Measurements from ENCODE around the gene TFEB. TPM values are rescaled to one million over a fixed set of nuclear protein-coding genes. Genes with fewer than 3 reads are reported as not detected.

Gene TFEB
- total RNA-seq, 4 donors from 2014 or later, result 24.2 to 46.7 (median 33.1) TPM

DNA sequence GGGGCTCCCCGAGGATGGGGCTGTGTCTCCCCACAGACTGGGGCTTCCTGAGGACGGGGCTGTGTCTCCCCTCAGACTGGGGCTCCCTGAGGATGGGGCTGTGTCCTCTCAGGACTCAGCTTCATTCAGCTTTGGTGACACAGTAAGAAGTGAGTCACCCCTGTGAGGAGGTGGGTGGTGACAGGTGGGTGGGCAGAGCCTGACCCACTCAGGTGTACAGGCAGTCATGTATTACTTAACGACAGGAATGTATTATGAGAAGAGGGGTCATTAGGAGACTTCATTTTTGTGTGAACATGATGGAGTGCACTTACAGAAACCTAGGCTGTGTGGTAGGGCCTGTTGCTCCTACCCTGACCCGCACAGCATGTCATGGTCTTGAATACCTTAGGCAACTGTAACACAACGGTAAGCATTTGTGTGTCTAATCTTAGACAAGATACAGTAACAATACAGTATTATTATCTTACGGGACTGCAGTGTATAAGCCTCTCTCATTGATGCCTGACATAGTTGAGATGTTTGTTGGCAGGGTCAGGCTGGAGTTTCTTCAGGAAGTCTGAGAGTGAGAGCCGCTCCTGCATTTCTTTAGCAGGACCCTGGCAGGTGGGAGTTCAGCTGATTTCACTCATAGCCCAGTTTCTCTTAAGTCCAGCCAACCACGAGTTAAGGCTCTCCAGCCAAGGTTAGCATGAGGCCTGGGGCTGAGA lies 22.7 kb upstream of the TFEB start:
- Histone ChIP-seq H3K36me3 (no peaks in the 10 kb centered on the region), H3K4me3 (no peak overlapping the region), H3K4me1 (no peaks in the 10 kb centered on the region), H3K27me3 (no peaks in the 10 kb centered on the region), H3K9me3 (no peaks in the 10 kb centered on the region), H3K27ac (replicated peaks in 1 of 4) (no peak overlapping the region)
- intact Hi-C loops (cut with DNase I), result no loop called here
- WGBS, result 68% methylated on average over 6 of the region's 8 CpGs
- no peak for TF ChIP-seq POLR2AphosphoS5 (IDR thresholded peaks at IDR 0.05)
- TF ChIP-seq, protein P1, sequence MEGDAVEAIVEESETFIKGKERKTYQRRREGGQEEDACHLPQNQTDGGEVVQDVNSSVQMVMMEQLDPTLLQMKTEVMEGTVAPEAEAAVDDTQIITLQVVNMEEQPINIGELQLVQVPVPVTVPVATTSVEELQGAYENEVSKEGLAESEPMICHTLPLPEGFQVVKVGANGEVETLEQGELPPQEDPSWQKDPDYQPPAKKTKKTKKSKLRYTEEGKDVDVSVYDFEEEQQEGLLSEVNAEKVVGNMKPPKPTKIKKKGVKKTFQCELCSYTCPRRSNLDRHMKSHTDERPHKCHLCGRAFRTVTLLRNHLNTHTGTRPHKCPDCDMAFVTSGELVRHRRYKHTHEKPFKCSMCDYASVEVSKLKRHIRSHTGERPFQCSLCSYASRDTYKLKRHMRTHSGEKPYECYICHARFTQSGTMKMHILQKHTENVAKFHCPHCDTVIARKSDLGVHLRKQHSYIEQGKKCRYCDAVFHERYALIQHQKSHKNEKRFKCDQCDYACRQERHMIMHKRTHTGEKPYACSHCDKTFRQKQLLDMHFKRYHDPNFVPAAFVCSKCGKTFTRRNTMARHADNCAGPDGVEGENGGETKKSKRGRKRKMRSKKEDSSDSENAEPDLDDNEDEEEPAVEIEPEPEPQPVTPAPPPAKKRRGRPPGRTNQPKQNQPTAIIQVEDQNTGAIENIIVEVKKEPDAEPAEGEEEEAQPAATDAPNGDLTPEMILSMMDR (IDR thresholded peaks at IDR 0.05), result no peak
- TF ChIP-seq POLR2A (IDR thresholded peaks at IDR 0.05; ENCODE audit: low read depth), result no peak
- no peak for TF ChIP-seq EP300 (IDR thresholded peaks at IDR 0.05)
- DNase-seq (ENCODE audit: extremely low spot score), result no peak

DNA sequence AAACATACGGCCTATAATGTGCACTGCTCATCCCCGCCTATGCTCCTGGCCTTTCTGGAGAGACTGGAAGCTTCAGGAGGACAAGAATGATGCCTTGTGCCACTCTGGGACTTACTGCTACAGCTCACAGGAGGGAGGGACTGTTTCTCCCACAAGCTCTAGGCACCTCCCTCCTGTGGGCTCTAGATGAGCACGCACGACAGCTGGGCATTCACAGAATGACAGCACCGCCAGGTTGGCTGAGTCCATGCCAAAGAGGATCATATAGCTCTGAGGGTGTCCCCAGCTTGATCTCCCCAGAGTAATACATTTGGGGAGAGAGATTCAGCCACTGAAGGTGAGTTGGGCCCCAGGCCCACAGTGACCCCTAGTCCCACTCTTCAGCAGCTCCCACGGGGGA lies 21.9 kb upstream of the TFEB start:
- WGBS, result 94% methylated on average over 3 of the region's 6 CpGs
- Histone ChIP-seq H3K36me3 (no peaks in the 10 kb centered on the region), H3K27me3 (no peaks in the 10 kb centered on the region), H3K9me3 (no peaks in the 10 kb centered on the region), H3K4me1 (no peaks in the 10 kb centered on the region), H3K27ac (replicated peaks in 1 of 4) (no peak overlapping the region), H3K4me3 (no peak overlapping the region)
- TF ChIP-seq EP300 (IDR thresholded peaks at IDR 0.05), result no peak
- TF ChIP-seq POLR2A (IDR thresholded peaks at IDR 0.05; ENCODE audit: low read depth), result no peak
- TF ChIP-seq POLR2AphosphoS5 (IDR thresholded peaks at IDR 0.05), result no peak
- TF ChIP-seq, protein P1 (IDR thresholded peaks at IDR 0.05), result no peak
- no peak for DNase-seq (ENCODE audit: extremely low spot score)
- intact Hi-C loops (cut with DNase I), result no loop called here

DNA sequence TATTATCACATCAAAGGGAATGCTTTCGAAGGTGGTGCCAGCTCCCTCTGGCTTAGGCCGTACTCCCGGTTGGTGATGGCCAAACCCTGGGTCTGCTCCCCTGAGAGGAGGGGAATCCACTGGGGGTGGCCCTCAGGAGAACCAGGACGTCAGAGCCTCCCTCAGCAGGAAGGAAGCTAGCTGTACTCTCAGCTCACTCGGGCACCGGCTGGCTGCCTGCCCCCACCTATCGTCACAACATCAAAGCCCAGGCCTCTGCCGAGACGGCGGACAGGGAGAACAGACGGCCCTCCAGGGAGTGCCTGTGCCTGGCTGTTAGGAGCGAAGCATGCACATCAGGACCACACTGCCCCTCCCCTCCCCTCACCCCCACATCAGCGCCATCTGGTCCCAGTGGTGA lies 20.9 kb upstream of the TFEB start:
- Histone ChIP-seq H3K27me3 (no peaks in the 10 kb centered on the region), H3K36me3 (no peaks in the 10 kb centered on the region), H3K4me3 (no peak overlapping the region), H3K27ac (replicated peaks in 1 of 4) (no peak overlapping the region), H3K9me3 (no peaks in the 10 kb centered on the region), H3K4me1 (no peaks in the 10 kb centered on the region)
- intact Hi-C loops (cut with DNase I), result no loop called here
- TF ChIP-seq POLR2AphosphoS5 (IDR thresholded peaks at IDR 0.05), result no peak
- TF ChIP-seq POLR2A (IDR thresholded peaks at IDR 0.05; ENCODE audit: low read depth), result no peak
- TF ChIP-seq EP300 (IDR thresholded peaks at IDR 0.05), result no peak
- TF ChIP-seq, protein P1 (IDR thresholded peaks at IDR 0.05), result no peak
- no peak for DNase-seq (ENCODE audit: extremely low spot score)
- WGBS, result 81% methylated on average over 3 of the region's 13 CpGs

DNA sequence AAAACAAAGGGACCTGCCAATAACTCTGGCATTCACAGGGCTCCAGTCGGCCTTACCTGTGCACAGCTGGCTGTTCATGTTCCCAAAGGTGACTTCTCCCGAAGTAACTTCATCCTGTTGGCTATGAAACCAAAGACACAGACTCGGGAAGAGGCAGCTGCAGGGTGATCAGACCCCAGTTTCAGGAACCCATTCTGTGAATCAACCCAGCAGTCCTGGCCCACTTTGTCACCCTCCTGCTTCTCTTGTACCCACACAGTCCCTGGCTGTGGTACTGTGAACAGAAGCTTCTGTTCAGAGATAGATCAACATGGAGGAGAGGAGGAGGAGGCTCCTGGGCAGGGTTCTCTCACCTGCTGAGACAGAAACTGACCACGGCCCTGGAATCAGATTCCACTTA lies 20.5 kb upstream of the TFEB start:
- no peaks in the 10 kb centered on the region for H3K36me3 ChIP-seq
- no peaks in the 10 kb centered on the region for H3K9me3 ChIP-seq
- no peak for DNase-seq (ENCODE audit: extremely low spot score)
- no peak overlapping the region for H3K27ac ChIP-seq (replicated peaks in 1 of 4)
- no peaks in the 10 kb centered on the region for H3K4me1 ChIP-seq
- no peaks in the 10 kb centered on the region for H3K27me3 ChIP-seq
- 79% methylated on average over 4 of the region's 4 CpGs for WGBS
- TF ChIP-seq POLR2A (IDR thresholded peaks at IDR 0.05; ENCODE audit: low read depth) (no peak), POLR2AphosphoS5 (IDR thresholded peaks at IDR 0.05) (no peak), EP300 (IDR thresholded peaks at IDR 0.05) (no peak)
- TF ChIP-seq, protein P1 (IDR thresholded peaks at IDR 0.05), result no peak
- H3K4me3 ChIP-seq, result no peak overlapping the region
- intact Hi-C loops (cut with DNase I), result no loop called here

DNA sequence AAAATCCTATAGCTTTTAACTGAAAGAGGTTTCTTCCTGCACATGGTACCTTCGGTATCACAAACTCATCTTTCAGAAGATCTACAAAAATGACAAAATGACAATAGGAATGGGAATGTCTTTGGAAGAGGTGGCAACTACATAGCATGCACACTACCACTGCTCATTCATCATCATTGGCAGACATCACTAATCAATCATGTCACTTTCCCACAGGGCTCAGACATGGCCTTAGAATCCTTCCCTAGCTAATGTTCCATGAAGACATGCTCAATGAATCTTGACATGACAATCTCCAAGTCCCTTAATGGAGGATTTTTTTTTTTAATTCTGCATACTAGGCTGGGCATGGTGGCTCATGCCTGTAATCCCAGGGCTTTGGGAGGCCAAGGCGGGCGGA lies 15.0 kb upstream of the TFEB start:
- Histone ChIP-seq H3K9me3 (no peaks in the 10 kb centered on the region), H3K27me3 (no peaks in the 10 kb centered on the region), H3K36me3 (no peaks in the 10 kb centered on the region), H3K4me1 (no peaks in the 10 kb centered on the region), H3K27ac (replicated peaks in 1 of 4) (no peak overlapping the region), H3K4me3 (no peak overlapping the region)
- intact Hi-C loops (cut with DNase I), result no loop called here
- WGBS, result 98% methylated on average over 3 of the region's 3 CpGs
- no peak for DNase-seq (ENCODE audit: extremely low spot score)
- TF ChIP-seq, protein P1 (IDR thresholded peaks at IDR 0.05), result no peak
- TF ChIP-seq POLR2AphosphoS5 (IDR thresholded peaks at IDR 0.05), result no peak
- TF ChIP-seq EP300 (IDR thresholded peaks at IDR 0.05), result no peak
- TF ChIP-seq POLR2A (IDR thresholded peaks at IDR 0.05; ENCODE audit: low read depth), result no peak

Data from esophagus muscularis mucosa (tissue), 4 donors.